ENCODE results near the gene TGFB2.

Gene TGFB2

DNA sequence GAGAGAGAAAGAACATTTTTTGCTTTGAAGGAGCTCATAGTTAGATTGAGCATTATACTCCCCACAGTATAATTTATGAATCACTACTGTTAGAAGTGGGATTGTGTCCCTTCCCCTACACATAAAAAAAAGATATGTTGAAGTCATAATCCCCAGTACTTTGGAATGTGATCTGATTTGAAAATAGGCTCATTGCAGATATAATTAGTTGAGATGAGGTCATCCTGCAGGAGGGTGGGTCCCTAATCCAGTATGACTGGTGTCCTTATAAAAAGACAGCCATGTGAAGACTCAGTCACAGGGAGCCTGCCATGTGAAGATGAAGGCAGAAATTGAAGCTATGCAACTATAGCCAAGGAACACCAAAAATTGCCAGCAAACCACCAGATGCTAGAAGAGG is 76.4 kb downstream of the TGFB2 start:
- Histone ChIP-seq H3K4me3 (ENCODE audit: low read length) (no peak overlapping the region), H3K36me3 (ENCODE audit: control insufficient read depth, insufficient read depth, low read length) (no peaks in the 10 kb centered on the region), H3K27me3 (ENCODE audit: control insufficient read depth, insufficient read depth, low read length) (no peaks in the 10 kb centered on the region), H3K9ac (ENCODE audit: low read length) (no peak overlapping the region), H3K4me1 (ENCODE audit: control insufficient read depth, insufficient read depth, low read length) (no peaks in the 10 kb centered on the region), H3K9me3 (ENCODE audit: control insufficient read depth, low read length) (no peaks in the 10 kb centered on the region)

DNA sequence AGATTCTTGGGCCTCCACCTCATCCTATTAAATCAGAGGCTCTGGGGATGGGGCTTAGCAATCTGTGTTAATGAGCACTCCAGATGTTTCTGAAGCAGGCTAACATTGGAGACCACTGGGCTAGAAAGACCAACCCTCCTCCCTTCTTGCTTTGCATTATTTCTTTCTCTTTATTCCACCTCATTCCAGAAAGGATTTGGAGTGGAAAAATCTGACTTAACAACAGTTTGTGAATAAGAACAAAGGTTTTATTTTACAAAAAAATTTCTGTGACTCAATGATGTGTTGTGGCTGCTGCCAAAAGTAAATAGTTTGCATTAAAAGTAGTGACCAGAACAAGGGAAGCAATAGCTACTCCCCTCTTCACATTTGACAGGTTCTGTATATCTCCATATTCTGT is 79.4 kb downstream of the TGFB2 start:
- H3K4me1 ChIP-seq (ENCODE audit: control insufficient read depth, insufficient read depth, low read length) = no peaks in the 10 kb centered on the region
- H3K27me3 ChIP-seq (ENCODE audit: control insufficient read depth, insufficient read depth, low read length) = no peaks in the 10 kb centered on the region
- H3K4me3 ChIP-seq (ENCODE audit: low read length) = no peak overlapping the region
- H3K9ac ChIP-seq (ENCODE audit: low read length) = no peak overlapping the region
- H3K9me3 ChIP-seq (ENCODE audit: control insufficient read depth, low read length) = no peaks in the 10 kb centered on the region
- no peaks in the 10 kb centered on the region for H3K36me3 ChIP-seq (ENCODE audit: control insufficient read depth, insufficient read depth, low read length)

DNA sequence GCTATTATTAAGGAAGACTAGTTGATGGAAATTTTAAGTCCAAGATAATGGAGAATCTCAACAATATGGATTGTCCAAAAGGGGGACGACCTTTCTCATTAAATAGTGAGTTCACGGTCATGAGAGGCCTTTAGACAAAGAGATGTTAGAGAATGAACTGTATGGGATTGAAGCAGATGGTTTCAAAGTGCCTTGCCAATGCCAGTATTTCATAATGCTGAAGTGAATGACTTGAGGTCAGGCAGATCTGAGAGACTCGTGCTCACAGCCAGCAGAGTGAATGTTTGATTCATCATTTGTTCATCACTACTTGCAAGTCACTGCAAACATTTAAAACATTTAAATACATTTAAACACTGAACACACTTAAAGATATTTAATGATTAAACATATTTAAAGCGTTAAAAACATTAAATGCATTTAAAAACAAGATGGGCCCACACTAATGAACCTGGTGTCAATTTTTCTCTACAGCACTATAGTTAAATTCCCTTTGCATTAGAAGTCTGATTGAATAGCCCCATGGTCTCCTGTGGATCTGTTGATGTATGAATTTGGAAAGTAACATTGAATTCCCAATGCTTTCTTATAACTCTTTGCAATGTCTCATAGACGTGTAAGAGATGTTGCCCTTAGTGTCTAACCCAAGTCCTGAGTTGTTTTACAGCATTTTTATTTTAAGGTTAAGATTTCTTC is 80.7 kb downstream of the TGFB2 start:
- H3K9ac ChIP-seq (ENCODE audit: low read length) = no peak overlapping the region
- no peaks in the 10 kb centered on the region for H3K9me3 ChIP-seq (ENCODE audit: control insufficient read depth, low read length)
- no peaks in the 10 kb centered on the region for H3K4me1 ChIP-seq (ENCODE audit: control insufficient read depth, insufficient read depth, low read length)
- H3K36me3 ChIP-seq (ENCODE audit: control insufficient read depth, insufficient read depth, low read length) = no peaks in the 10 kb centered on the region
- no peak overlapping the region for H3K4me3 ChIP-seq (ENCODE audit: low read length)
- H3K27me3 ChIP-seq (ENCODE audit: control insufficient read depth, insufficient read depth, low read length) = no peaks in the 10 kb centered on the region

DNA sequence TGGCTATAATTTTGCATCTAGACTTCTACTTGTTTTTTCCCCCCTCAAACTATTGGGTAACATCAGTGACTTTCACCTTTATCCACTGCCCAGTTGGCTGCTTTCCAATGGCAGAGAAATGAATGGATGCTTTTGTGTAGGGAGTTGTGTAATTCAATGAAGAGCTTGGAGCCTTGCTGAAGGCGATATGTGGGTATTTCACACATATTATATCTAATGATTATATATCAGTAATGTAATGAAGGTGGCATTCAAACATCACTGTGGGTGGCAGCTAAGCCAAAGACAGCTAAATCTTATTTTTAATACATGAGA is 81.2 kb downstream of the TGFB2 start:
- H3K36me3 ChIP-seq (ENCODE audit: control insufficient read depth, insufficient read depth, low read length) = no peaks in the 10 kb centered on the region
- no peaks in the 10 kb centered on the region for H3K9me3 ChIP-seq (ENCODE audit: control insufficient read depth, low read length)
- H3K4me1 ChIP-seq (ENCODE audit: control insufficient read depth, insufficient read depth, low read length) = no peaks in the 10 kb centered on the region
- H3K27me3 ChIP-seq (ENCODE audit: control insufficient read depth, insufficient read depth, low read length) = no peaks in the 10 kb centered on the region
- H3K4me3 ChIP-seq (ENCODE audit: low read length) = no peak overlapping the region
- no peak overlapping the region for H3K9ac ChIP-seq (ENCODE audit: low read length)

DNA sequence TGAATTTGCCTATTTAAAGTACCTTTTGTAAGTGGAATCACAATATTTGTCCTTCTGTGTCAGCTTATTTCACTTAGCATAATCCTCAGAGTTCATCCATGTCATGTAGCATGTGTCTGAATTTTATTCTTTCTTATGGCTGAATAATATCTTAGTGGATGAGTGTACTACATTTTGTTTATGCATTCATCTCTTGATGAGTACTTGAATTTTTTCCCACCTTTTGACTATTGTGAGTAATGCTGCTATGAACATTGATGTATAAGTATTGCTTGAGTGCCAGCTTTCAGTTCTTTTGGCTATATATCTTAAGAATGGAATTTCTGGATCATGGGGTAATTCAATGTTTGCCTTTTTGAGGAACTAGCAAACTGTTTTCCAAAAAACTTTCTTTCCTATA is 84.2 kb downstream of the TGFB2 start:
- H3K4me1 ChIP-seq (ENCODE audit: control insufficient read depth, insufficient read depth, low read length) = no peaks in the 10 kb centered on the region
- H3K36me3 ChIP-seq (ENCODE audit: control insufficient read depth, insufficient read depth, low read length) = no peaks in the 10 kb centered on the region
- no peaks in the 10 kb centered on the region for H3K27me3 ChIP-seq (ENCODE audit: control insufficient read depth, insufficient read depth, low read length)
- H3K9ac ChIP-seq (ENCODE audit: low read length) = no peak overlapping the region
- H3K9me3 ChIP-seq (ENCODE audit: control insufficient read depth, low read length) = no peaks in the 10 kb centered on the region
- H3K4me3 ChIP-seq (ENCODE audit: low read length) = no peak overlapping the region

DNA sequence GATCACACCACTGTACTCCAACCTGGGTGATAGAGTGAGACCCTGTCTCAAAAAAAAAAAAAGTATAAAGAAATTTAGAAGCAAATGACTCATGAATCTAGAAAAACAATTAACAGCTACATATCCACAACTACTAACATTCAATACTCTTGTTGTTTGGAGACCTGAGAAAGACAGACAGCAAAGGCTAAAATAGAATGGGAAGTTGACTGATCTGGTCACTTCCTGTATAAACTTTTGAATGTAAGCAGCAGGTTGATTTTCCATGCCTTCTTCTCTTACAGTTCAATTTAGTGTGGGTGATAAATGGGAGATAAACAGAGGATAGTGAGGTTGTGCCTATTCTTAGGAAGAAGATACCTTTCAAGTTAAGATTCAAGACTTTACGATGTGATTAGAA is 85.2 kb downstream of the TGFB2 start:
- H3K36me3 ChIP-seq (ENCODE audit: control insufficient read depth, insufficient read depth, low read length) = no peaks in the 10 kb centered on the region
- no peak overlapping the region for H3K4me3 ChIP-seq (ENCODE audit: low read length)
- H3K4me1 ChIP-seq (ENCODE audit: control insufficient read depth, insufficient read depth, low read length) = no peaks in the 10 kb centered on the region
- H3K27me3 ChIP-seq (ENCODE audit: control insufficient read depth, insufficient read depth, low read length) = no peaks in the 10 kb centered on the region
- no peaks in the 10 kb centered on the region for H3K9me3 ChIP-seq (ENCODE audit: control insufficient read depth, low read length)
- H3K9ac ChIP-seq (ENCODE audit: low read length) = no peak overlapping the region

DNA sequence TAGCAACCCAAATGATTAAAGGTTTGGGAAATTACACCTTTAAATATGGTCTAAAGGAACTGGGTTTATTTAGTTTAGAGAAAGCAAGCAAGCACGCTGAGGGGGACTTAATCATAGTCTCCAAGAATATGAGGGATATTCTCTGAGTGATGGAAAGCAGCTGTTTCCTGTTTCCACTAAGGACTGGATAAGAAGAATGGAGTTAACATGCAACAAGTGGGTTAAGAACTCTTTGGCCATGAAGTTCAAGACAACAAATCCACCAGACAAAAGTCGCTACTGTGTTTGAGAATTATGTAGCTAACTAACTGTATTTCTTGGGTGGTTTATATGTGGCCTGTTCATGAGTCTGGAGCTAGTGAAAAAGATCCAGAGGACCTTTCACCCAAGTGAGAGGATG is 85.7 kb downstream of the TGFB2 start:
- Histone ChIP-seq H3K36me3 (ENCODE audit: control insufficient read depth, insufficient read depth, low read length) (no peaks in the 10 kb centered on the region), H3K4me1 (ENCODE audit: control insufficient read depth, insufficient read depth, low read length) (no peaks in the 10 kb centered on the region), H3K27me3 (ENCODE audit: control insufficient read depth, insufficient read depth, low read length) (no peaks in the 10 kb centered on the region), H3K9ac (ENCODE audit: low read length) (no peak overlapping the region), H3K9me3 (ENCODE audit: control insufficient read depth, low read length) (no peaks in the 10 kb centered on the region), H3K4me3 (ENCODE audit: low read length) (no peak overlapping the region)

DNA sequence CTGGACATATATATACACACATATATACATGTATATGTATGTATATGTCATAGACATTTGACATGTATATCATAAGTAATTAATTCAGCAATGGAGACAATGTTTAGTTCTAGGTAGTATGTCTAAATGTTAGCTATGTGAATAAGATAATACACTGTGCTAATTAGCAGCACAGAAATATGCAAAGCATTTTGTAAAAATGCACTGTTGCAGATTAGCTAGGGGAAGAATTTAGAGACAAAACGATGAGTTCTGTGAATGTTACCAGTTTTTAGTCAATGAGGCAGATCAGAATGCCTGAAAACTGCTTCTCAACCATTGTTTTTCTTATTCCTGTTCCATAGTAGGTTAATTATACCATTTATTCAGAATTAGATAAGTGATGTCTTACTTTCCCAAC is 86.3 kb downstream of the TGFB2 start:
- no peak overlapping the region for H3K9ac ChIP-seq (ENCODE audit: low read length)
- no peaks in the 10 kb centered on the region for H3K27me3 ChIP-seq (ENCODE audit: control insufficient read depth, insufficient read depth, low read length)
- H3K4me1 ChIP-seq (ENCODE audit: control insufficient read depth, insufficient read depth, low read length) = no peaks in the 10 kb centered on the region
- no peak overlapping the region for H3K4me3 ChIP-seq (ENCODE audit: low read length)
- H3K9me3 ChIP-seq (ENCODE audit: control insufficient read depth, low read length) = no peaks in the 10 kb centered on the region
- H3K36me3 ChIP-seq (ENCODE audit: control insufficient read depth, insufficient read depth, low read length) = no peaks in the 10 kb centered on the region

DNA sequence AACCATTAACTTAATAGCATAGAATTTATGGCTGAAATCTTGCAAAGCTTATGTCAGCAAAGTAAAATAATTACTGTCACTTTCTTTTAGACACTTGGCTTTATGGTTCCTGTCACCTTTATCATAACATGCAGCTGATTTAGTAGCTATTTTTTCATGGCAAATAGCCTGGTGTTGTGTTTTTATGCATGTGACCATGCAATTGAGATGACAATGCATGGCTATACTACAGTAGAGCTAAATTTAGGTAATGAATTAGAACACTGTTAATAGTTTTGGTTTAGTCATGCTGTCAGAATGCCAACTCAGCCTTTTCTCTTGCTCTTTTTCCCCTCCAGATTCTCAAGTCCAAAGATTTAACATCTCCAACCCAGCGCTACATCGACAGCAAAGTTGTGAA is 88.6 kb downstream of the TGFB2 start:
- Histone ChIP-seq H3K9me3 (ENCODE audit: control insufficient read depth, low read length) (no peaks in the 10 kb centered on the region), H3K36me3 (ENCODE audit: control insufficient read depth, insufficient read depth, low read length) (no peaks in the 10 kb centered on the region), H3K27me3 (ENCODE audit: control insufficient read depth, insufficient read depth, low read length) (no peaks in the 10 kb centered on the region), H3K9ac (ENCODE audit: low read length) (no peak overlapping the region), H3K4me1 (ENCODE audit: control insufficient read depth, insufficient read depth, low read length) (no peaks in the 10 kb centered on the region), H3K4me3 (ENCODE audit: low read length) (no peak overlapping the region)

DNA sequence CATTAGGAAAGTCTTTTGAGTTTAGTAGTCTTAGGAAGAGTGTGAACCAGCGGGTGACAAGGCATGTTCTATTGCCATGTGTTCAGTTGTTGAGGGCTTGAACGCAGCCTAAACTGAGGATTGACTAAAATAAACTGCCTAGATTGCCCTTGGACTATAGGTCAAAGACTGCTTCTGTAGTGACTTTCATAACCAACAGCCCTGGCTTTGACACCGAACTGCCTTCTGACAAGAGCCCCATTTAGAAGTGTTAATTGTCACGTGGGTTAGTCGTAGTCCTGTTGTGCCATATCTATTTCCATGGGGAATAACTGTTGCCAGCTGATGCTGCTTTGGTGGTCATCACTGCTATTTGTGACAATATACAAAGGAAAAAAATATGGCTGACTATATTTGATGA is 90.4 kb downstream of the TGFB2 start:
- no peaks in the 10 kb centered on the region for H3K4me1 ChIP-seq (ENCODE audit: control insufficient read depth, insufficient read depth, low read length)
- no peak overlapping the region for H3K9ac ChIP-seq (ENCODE audit: low read length)
- H3K4me3 ChIP-seq (ENCODE audit: low read length) = no peak overlapping the region
- H3K9me3 ChIP-seq (ENCODE audit: control insufficient read depth, low read length) = no peaks in the 10 kb centered on the region
- H3K27me3 ChIP-seq (ENCODE audit: control insufficient read depth, insufficient read depth, low read length) = no peaks in the 10 kb centered on the region
- H3K36me3 ChIP-seq (ENCODE audit: control insufficient read depth, insufficient read depth, low read length) = no peaks in the 10 kb centered on the region

DNA sequence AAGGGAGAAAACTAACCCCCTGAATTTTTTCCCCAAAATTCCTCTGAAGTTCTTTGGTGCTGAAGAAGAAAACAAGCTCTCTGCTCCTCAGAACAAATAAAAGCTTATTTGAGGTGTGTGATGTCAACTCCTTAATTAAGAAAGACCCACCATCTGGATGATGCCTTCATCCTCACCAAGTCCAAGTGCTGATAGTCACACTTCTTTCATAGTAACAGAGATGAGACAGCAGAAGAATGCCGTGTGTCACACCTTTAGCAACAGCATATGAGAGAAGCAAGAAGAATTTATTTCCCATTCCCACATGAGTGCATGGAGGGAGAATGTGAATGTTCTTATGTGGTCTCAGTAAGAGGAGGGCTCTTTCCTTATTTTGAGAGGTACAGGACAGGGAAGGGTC is 91.2 kb downstream of the TGFB2 start:
- H3K27me3 ChIP-seq (ENCODE audit: control insufficient read depth, insufficient read depth, low read length) = no peaks in the 10 kb centered on the region

DNA sequence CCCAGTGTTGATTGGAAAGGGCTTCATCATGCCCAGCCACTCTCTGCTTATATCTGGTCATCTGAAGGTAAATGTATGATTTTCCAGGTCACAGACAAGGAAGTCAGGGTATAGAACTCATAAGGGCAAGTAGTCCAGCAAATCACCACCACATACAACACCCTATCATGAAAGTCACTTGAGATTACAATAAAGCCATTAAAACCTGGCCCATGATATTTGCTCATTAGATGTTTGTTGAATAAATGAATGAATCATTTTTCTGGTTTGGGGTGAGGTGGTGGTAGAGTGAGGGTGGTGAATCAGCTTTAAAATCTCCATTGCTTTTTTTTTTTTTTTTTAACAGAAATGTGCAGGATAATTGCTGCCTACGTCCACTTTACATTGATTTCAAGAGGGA is 91.9 kb downstream of the TGFB2 start:
- no peaks in the 10 kb centered on the region for H3K27me3 ChIP-seq (ENCODE audit: control insufficient read depth, insufficient read depth, low read length)
- no peak overlapping the region for H3K9ac ChIP-seq (ENCODE audit: low read length)
- H3K4me3 ChIP-seq (ENCODE audit: low read length) = no peak overlapping the region
- H3K36me3 ChIP-seq (ENCODE audit: control insufficient read depth, insufficient read depth, low read length) = no peaks in the 10 kb centered on the region
- H3K9me3 ChIP-seq (ENCODE audit: control insufficient read depth, low read length) = no peaks in the 10 kb centered on the region
- no peaks in the 10 kb centered on the region for H3K4me1 ChIP-seq (ENCODE audit: control insufficient read depth, insufficient read depth, low read length)

More for the DNA sequence above, 91.2 kb downstream of the TGFB2 start:
- Histone ChIP-seq H3K4me1 (ENCODE audit: control insufficient read depth, insufficient read depth, low read length) (no peaks in the 10 kb centered on the region), H3K36me3 (ENCODE audit: control insufficient read depth, insufficient read depth, low read length) (no peaks in the 10 kb centered on the region), H3K4me3 (ENCODE audit: low read length) (no peak overlapping the region), H3K9ac (ENCODE audit: low read length) (no peak overlapping the region), H3K9me3 (ENCODE audit: control insufficient read depth, low read length) (no peaks in the 10 kb centered on the region)

Measured in mucosa of stomach (tissue), 1 donor.